Erythroblast (primary cell): Measurements from ENCODE around the gene NOX5.

Experiments used
- GATA1 ChIP-seq: IDR thresholded peaks from 2 replicates; pipeline ENCODE4 v1.6.1; 2011; ENCODE audit warnings: low read depth, mild to moderate bottlenecking, control low read depth, low read length, moderate library complexity
- POLR2A ChIP-seq: IDR thresholded peaks from 2 replicates; pipeline ENCODE4 v1.6.1; 2011; ENCODE audit warnings: mild to moderate bottlenecking, low read length

GRCh38 chr15:69091654-69092053 lies 77.2 kb downstream of the NOX5 start:
- no peak for TF ChIP-seq POLR2A
- no peak for TF ChIP-seq GATA1
